ENCODE measurements around the gene NFKB1. TPM values are rescaled to one million over a fixed set of nuclear protein-coding genes. Genes with fewer than 3 reads are reported as not detected.

NFKB1 gene
- total RNA-seq, 1 donor from 2014 or later = 24.6 TPM

GRCh38 chr4:102554482-102554881 lies 53.3 kb downstream of the NFKB1 start:
- no peaks in the 10 kb centered on the region for H3K9me3 Mint-ChIP-seq
- peaks cover 8% of the 10 kb centered on the region for H3K4me1 Mint-ChIP-seq
- no peaks in the 10 kb centered on the region for H3K36me3 Mint-ChIP-seq (ENCODE audit: low read depth)
- TF ChIP-seq CTCF (conservative IDR thresholded peaks at IDR 0.05) = no peak
- no peak for DNase-seq (ENCODE audit: low read depth, low spot score)
- H3K27ac Mint-ChIP-seq (ENCODE audit: unreplicated experiment) = no peak overlapping the region
- H3K4me3 Mint-ChIP-seq = no peak overlapping the region
- H3K27me3 Mint-ChIP-seq (ENCODE audit: low read depth) = no peaks in the 10 kb centered on the region

GRCh38 chr4:102554992-102555391 lies 53.8 kb downstream of the NFKB1 start:
- TF ChIP-seq CTCF (conservative IDR thresholded peaks at IDR 0.05) = no peak
- H3K4me3 Mint-ChIP-seq = no peak overlapping the region

DNA sequence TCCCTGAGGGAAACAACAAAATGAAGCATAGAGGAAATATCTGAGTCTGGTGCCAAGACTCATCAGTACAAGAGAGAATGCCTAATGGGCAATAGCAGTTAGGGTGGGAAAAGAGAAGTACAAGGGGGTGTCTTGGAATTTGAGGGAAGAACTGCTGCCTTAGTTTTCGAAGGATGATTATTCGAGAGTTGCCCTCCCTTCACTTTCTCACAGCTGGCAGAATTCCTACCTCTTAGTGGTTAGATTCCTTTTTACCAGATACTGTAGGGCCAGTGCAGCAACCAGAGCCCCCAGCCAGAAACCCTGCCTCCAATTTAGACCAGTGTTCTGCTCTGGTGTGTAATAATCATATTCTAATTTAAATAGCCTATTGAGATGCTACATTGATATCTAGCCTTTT lies 56.5 kb downstream of the NFKB1 start:
- Mint-ChIP-seq H3K27me3 (ENCODE audit: low read depth) (no peaks in the 10 kb centered on the region), H3K27ac (ENCODE audit: unreplicated experiment) (no peak overlapping the region)

More at GRCh38 chr4:102554992-102555391, 53.8 kb downstream of the NFKB1 start:
- Mint-ChIP-seq H3K27me3 (ENCODE audit: low read depth) (no peaks in the 10 kb centered on the region), H3K36me3 (ENCODE audit: low read depth) (no peaks in the 10 kb centered on the region), H3K4me1 (peaks cover 8% of the 10 kb centered on the region), H3K9me3 (no peaks in the 10 kb centered on the region), H3K27ac (ENCODE audit: unreplicated experiment) (no peak overlapping the region)
- DNase-seq (ENCODE audit: low read depth, low spot score) = no peak

DNA sequence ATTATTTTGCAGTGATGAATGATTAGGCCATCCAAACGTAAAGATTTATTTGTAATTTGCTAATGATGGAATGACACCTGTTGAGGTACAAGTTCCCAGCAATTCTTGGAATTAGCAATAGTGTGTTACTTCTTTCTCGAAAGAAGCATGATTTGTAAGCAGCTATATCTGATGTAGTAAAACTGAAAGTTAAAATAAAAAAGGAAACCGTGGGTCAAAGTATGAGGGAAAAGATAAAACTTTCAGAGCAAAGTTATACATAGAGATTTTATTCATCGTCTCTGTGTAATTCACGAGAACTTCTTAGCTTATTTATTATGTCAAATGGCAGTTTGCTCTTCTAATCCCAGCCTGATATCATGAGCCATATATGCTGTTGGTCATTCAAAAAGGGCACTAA lies 59.0 kb downstream of the NFKB1 start:
- H3K27ac Mint-ChIP-seq (ENCODE audit: unreplicated experiment) = no peak overlapping the region
- no peaks in the 10 kb centered on the region for H3K9me3 Mint-ChIP-seq
- no peak overlapping the region for H3K4me3 Mint-ChIP-seq
- no peaks in the 10 kb centered on the region for H3K4me1 Mint-ChIP-seq
- no peak for DNase-seq (ENCODE audit: low read depth, low spot score)
- TF ChIP-seq CTCF (conservative IDR thresholded peaks at IDR 0.05) = no peak
- H3K27me3 Mint-ChIP-seq (ENCODE audit: low read depth) = no peaks in the 10 kb centered on the region
- peaks cover 6% of the 10 kb centered on the region for H3K36me3 Mint-ChIP-seq (ENCODE audit: low read depth)

More for the DNA sequence above, 56.5 kb downstream of the NFKB1 start:
- TF ChIP-seq CTCF (conservative IDR thresholded peaks at IDR 0.05) = no peak
- no peaks in the 10 kb centered on the region for H3K9me3 Mint-ChIP-seq
- H3K36me3 Mint-ChIP-seq (ENCODE audit: low read depth) = peaks cover 3% of the 10 kb centered on the region
- H3K4me1 Mint-ChIP-seq = no peaks in the 10 kb centered on the region
- no peak for DNase-seq (ENCODE audit: low read depth, low spot score)
- no peak overlapping the region for H3K4me3 Mint-ChIP-seq

DNA sequence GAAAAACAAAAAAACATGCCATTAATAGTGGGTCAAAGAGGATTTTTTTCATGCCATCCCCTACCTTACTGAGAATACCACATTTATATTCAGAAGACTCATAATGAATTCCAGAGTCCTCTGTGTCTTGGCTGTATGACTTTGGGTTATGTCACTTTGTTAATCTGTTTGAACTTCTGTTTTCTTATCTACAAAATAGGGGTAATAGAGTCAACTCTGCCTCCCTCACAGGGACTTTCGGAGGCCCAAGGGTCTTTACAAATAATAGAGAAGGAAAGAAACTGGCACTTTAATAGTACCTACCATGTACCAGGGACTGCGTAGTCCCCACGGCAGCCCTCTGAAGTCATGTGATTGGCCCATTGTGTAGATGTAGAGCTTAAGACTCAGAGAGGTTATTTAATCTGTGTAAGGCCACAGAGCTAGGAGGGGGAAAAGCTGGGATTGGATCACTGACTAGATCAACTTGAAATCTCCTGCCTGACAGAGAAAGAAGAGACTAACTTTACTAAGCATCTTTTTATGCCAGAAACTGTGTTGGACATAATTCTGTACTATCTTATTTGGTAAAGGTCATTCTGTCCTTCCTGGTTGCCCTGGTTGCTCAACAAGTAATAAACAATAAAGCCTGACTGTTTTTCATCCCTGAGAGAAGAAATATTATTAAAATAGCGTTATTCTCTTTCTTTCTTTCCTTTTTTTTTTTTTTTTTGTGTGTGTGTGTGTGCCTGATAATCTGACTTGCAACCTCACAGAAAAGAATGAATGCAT lies 59.6 kb downstream of the NFKB1 start:
- H3K4me1 Mint-ChIP-seq = no peaks in the 10 kb centered on the region

More for the DNA sequence above, 59.6 kb downstream of the NFKB1 start:
- DNase-seq (ENCODE audit: low read depth, low spot score) = no peak
- Mint-ChIP-seq H3K36me3 (ENCODE audit: low read depth) (peaks cover 6% of the 10 kb centered on the region), H3K27ac (ENCODE audit: unreplicated experiment) (no peak overlapping the region), H3K27me3 (ENCODE audit: low read depth) (no peaks in the 10 kb centered on the region), H3K4me3 (no peak overlapping the region), H3K9me3 (no peaks in the 10 kb centered on the region)
- no peak for TF ChIP-seq CTCF (conservative IDR thresholded peaks at IDR 0.05)
